ENCODE measurements around the gene ASPSCR1.
"Not testable (repeated sequence)": the region's sequence is repeated elsewhere in the genome, so short reads cannot be mapped to it uniquely, and the experiment has no call there.

The ASPSCR1 gene

DNA sequence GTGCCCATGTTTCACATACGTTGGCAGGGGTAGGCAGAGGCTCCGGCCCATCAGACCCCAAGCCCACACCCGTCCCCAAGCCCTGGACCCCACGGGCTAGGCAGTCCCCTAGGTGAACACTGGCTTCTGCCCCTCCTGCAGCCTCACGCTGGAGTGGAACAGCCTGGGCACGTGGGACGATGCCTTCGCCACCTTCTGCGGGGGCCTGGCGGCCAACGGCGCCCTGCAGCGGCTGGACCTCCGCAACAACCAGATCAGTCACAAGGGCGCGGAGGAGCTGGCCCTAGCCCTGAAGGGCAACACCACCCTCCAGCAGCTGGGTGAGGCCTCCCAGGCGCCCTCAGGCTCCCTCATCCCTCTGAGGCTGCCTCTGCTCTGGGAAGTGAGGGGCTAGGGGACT, 47.4 kb downstream of the ASPSCR1 start:
- DNase-seq (ENCODE audit: low read depth): no peak

GRCh38 chr17:82025401-82026107, 48.1 kb downstream of the ASPSCR1 start:
- DNase-seq (ENCODE audit: low read depth): no peak

GRCh38 chr17:82028246-82028645, 50.8 kb downstream of the ASPSCR1 start:
- no peak for DNase-seq (ENCODE audit: low read depth)

DNA sequence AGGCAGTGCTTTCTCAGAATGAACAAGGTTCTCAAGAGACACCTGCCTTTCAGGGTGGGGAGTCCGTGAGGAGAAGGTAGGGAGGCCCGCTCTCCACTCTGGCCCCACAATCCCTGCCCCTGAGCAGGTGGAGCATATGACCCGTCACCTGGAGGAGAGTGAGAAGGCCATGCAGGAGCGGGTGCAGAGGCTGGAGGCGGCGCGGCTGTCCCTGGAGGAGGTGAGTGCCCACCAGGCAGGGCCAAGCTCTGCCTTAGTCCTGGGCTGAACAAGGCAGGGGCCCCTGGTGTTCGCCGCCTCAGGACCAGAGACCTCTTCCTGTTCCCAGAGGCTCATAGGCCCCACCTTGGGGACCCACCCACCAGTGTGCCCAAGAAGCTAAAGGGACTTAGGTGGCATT, 51.5 kb downstream of the ASPSCR1 start:
- DNase-seq (ENCODE audit: low read depth): no peak

DNA sequence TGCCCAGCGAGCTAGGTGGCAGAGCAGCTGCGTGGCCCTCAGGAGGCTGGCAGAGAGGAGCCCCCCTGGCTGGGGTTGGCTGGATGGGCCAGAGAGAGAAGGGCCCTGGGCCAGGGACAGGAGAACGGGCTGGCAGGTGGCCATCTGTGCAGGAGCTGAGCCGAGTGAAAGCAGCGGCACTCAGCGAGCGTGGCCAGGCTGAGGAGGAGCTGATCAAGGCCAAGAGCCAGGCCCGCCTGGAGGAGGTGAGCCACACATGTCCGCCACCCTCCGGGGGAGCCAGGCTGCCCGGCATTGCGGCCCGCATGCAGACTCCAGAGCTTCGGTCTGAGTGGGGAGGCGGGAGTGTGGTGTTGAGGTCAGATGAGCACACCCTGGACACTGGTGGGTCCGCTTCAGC, 52.0 kb downstream of the ASPSCR1 start:
- DNase-seq (ENCODE audit: low read depth): no peak

- no peak for DNase-seq (ENCODE audit: low read depth)
Measured at GRCh38 chr17:82029990-82030469, 52.6 kb downstream of the ASPSCR1 start.

DNA sequence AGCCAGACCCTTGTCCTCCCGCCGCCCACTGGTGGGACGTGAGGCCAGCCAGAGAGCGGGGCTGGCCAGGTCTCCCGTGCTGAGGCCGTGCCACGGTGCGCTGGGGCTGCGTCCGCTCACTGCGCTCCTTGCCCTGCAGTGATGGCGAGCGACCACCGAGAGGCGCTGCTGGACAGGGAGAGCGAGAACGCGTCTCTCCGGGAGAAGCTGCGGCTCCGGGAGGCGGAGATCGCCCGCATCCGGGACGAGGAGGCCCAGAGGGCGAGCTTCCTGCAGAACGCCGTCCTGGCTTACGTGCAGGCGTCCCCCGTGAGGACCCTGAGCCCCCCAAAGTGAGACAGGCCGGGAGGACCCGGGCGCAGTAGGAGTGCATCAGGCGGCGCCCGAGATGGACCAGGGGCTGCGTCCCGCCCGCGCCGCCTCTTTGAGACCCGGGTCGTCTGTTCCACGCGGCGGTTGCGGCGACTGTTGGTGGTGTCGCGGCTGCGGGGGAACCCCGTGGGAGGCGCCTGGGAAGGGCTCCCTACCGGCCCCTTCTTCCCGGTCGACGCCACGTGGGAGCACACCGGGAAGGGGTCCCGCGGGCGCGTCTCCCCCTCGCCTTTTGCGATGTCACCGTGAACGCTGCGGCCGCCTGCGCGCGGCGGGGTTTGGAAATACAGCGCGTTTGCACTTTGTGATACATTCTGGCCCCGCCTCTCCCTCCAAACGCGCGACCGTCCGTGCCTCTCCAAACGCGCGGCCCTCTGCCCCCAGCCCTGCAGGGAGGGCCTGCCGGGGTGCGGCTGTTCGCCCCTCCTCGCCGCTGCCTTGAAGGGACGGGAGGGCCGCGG, 53.3 kb downstream of the ASPSCR1 start:
- peak; percentile 55 for DNase-seq (ENCODE audit: low read depth)

- no peak for DNase-seq (ENCODE audit: low read depth)
Measured at GRCh38 chr17:82031303-82031884, 54.0 kb downstream of the ASPSCR1 start, which contains the start of gene RAC3. Gene RAC3, plus strand, starts transcription at chr17:82031678. Its CDS starts 84 bp downstream, at chr17:82031762.

GRCh38 chr17:82031885-82032627, 54.6 kb downstream of the ASPSCR1 start:
- DNase-seq (ENCODE audit: low read depth): no peak

- DNase-seq (ENCODE audit: low read depth): no peak
Measured at GRCh38 chr17:82033359-82034085, 56.1 kb downstream of the ASPSCR1 start.

DNA sequence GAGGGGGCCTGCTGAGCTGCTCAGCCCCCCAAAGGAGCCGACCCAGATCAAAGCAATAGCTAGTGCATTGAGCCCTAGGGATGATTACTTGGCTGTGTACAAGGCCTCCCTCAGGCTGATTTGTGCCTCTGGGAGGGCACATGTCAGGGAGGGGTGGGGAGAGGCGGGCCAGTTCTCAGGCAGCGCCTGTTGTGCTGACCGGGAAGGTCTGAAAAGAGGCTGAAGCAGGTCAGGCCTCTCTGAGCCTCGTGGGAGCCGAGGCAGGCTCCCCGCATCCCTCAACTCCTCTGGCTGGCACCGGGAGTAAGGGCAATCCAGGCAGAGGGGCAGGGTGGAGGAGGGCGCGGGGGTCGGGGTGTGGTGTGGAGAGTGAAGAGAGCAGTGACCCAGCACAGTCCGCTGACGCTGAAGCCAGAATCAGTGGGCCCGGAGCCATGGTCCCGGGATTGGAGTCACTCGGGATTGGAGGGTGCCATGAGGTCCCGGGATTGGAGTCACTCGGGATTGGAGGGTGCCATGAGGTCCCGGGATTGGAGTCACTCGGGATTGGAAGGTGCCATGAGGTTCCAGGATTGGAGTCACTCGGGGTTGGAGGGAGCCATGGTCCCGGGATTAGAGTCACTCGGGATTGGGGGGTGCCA, 57.1 kb downstream of the ASPSCR1 start:
- no peak for DNase-seq (ENCODE audit: low read depth)

GRCh38 chr17:82035488-82035887, 58.1 kb downstream of the ASPSCR1 start:
- no peak for DNase-seq (ENCODE audit: low read depth)

- no peak for DNase-seq (ENCODE audit: low read depth)
Measured at GRCh38 chr17:82035956-82036633, 58.7 kb downstream of the ASPSCR1 start.

DNA sequence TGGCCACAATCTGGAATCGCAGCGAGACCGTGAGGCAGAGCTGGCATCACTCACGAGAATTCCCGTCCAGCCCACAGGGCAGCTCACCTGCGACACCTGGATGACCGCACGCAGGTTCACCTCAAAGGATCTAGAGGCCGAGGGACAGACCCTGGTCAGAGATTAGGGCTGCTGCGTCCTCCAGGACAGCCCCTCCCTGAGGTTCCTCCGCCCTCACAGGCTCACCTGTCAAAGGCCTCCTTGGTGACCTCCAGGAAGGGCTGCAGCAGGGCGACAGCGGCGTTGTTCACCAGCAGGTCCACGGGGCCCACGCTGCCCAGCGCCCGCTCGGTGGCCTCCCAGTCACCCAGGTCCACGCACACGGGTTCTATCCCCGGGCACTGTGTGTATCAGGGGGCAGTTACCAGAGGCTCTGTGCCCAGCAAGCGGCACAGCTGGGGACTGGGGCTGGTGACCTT, 59.2 kb downstream of the ASPSCR1 start:
- DNase-seq (ENCODE audit: low read depth): no peak

DNA sequence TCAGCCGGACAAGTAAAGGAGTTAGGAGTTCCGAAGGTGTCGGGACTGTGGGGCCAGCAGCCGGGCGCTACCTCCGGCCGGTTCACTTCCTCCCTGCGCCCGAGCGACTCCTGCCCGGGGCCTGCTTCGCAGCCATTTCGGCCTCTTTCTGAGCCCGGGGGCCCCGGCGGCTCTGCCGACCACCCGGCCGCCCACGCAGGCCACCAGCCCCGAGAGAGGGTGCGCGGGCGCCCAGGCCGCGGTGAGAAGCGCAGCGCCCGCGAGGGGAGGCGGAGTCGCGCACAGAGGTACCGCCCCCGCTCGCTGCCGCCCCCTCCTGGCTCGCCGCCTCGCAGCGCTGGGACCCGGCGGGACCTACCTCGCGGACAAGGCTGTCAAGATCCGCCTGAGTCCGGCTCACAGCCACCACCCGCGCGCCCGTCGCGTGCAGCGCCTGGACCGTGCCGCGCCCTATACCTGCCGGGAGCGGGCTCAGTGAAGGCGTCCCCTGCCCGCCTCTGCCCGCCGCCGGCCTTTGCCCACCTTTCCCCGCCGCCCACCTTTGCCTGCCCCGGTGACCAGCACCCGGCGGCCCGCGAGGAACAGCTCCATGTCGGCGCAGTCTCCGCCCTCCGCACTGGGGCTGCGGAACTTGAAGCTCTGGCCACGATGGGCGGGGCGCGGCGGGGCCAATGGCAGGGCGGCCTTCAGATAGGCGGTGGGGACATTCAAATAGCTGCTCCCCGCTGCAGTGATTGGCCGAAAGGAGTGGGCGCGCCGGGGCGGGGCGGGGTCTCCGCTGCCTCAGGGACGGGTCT, 59.9 kb downstream of the ASPSCR1 start, which contains the start of gene DCXR:
Gene DCXR, minus strand, starts transcription at position 606 of the 797 bp plus-strand sequence. Its CDS starts 15 bp downstream, at position 591.
- DNase-seq (ENCODE audit: low read depth): peak; percentile 82

GRCh38 chr17:82037889-82038195, 60.4 kb downstream of the ASPSCR1 start:
- DNase-seq (ENCODE audit: low read depth): no peak

GRCh38 chr17:82038796-82039409, 61.5 kb downstream of the ASPSCR1 start:
- DNase-seq (ENCODE audit: low read depth): not testable (repeated sequence)

DNA sequence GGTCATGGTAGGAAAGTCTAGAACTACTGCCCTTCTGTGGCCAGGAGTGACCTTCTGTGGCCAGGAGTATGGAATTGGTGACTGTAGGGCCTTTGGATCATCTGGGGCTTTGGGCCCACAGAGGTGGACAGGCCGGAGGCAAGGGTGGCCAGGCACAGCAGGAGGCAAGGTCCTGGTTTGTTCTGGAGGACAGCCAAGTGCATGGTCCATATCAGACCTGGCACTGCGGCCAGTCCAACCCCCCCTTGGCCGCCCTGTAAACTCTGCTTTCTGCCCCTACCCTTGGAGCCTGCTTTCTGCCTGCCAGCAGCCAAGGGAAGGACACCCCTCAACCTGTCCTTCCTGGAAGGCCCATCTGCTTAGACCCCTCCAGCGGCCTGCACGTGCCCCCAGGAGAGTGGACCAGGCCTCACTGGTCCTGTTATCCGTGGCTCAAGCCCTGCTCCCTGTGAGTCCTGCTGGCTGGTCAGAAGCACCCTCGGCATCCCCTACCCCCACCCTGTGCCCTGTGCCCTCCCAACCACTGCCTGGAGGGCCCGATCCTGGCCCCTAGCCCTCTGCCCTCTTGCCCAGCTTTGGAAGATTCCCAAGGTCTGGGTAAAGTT, 62.4 kb downstream of the ASPSCR1 start:
- DNase-seq (ENCODE audit: low read depth): no peak

All from GM04504 (cell line).